ENCODE data around the gene LCLAT1. TPM values are rescaled to one million over a fixed set of nuclear protein-coding genes. Genes with fewer than 3 reads are reported as not detected.

Gene LCLAT1
- total and polyA plus RNA-seq, 2 donors (not counting 1 experiment from before 2014, with no cell fraction given), result 5.1 to 21.9 TPM

DNA sequence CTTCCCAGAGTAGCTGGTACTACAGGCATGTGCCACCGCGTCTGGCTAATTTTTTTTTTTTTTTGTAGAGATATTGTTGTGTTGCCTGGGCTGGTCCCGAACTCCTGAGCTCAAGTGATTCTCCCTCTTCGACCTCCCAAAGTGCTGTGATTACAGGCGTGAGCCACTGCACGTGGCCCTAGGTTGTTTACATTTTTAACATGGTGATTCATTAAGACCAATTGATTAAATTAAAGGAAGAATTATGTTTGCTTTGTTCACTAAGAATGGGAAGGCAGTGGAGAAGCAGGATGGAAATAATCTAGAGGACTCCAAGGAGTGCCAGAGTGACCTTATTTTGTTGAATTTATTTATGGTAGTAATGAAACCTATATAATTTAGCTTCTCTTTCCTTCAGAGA is 7.5 kb downstream of the LCLAT1 start:
- no peak overlapping the region for H3K27ac Mint-ChIP-seq
- peaks cover 38% of the 10 kb centered on the region for H3K4me1 Mint-ChIP-seq
- H3K79me2 ChIP-seq (ENCODE audit: control insufficient read depth, insufficient read depth, low read length), result peaks cover 84% of the 10 kb centered on the region
- no peak overlapping the region for H3K4me3 ChIP-seq (ENCODE audit: control extremely low read depth in 1 of 5, extremely low read depth in 1 of 5, insufficient read depth in 1 of 5, low read depth in 2 of 5, low read length in 4 of 5)
- H3K9me3 Mint-ChIP-seq (ENCODE audit: insufficient read depth), result no peaks in the 10 kb centered on the region
- ATAC-seq (ENCODE audit: low read depth), result no peak
- peaks cover 13 to 17% of the 10 kb centered on the region in 2 donors for H3K4me1 ChIP-seq (ENCODE audit: control insufficient read depth in 2 of 2, insufficient read depth in 2 of 2, low read length in 2 of 2)
- ChIA-PET CTCF (interaction anchor here (0.6 kb wide), 1 partner anchor 211 kb away, joined by 4 read pairs; no protein-coding TSS in a partner anchor), POLR2A (interaction anchor here (1.0 kb wide), 1 partner anchor 223 kb away, joined by 3 read pairs; the partner anchor contains the start of gene LBH)
- TF ChIP-seq, protein P1, sequence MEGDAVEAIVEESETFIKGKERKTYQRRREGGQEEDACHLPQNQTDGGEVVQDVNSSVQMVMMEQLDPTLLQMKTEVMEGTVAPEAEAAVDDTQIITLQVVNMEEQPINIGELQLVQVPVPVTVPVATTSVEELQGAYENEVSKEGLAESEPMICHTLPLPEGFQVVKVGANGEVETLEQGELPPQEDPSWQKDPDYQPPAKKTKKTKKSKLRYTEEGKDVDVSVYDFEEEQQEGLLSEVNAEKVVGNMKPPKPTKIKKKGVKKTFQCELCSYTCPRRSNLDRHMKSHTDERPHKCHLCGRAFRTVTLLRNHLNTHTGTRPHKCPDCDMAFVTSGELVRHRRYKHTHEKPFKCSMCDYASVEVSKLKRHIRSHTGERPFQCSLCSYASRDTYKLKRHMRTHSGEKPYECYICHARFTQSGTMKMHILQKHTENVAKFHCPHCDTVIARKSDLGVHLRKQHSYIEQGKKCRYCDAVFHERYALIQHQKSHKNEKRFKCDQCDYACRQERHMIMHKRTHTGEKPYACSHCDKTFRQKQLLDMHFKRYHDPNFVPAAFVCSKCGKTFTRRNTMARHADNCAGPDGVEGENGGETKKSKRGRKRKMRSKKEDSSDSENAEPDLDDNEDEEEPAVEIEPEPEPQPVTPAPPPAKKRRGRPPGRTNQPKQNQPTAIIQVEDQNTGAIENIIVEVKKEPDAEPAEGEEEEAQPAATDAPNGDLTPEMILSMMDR (IDR thresholded peaks at IDR 0.05), result no peak
- no peak for TF ChIP-seq EZH2 (IDR thresholded peaks at IDR 0.05; ENCODE audit: borderline replicate concordance, insufficient read depth, low read depth, low read length, poor library complexity, severe bottlenecking)
- no peaks in the 10 kb centered on the region for H3K27me3 ChIP-seq (replicated peaks in 1 of 4; ENCODE audit: control extremely low read depth in 1 of 4, control insufficient read depth in 3 of 4, insufficient read depth in 4 of 4, low read length in 3 of 4)
- no peaks in the 10 kb centered on the region for H3K9me3 ChIP-seq (ENCODE audit: control extremely low read depth in 1 of 3, control insufficient read depth in 2 of 3, insufficient read depth in 1 of 3, low read length in 2 of 3)
- WGBS (ENCODE audit: insufficient coverage), result 100% methylated on average over 3 of the region's 6 CpGs
- H3K4me3 Mint-ChIP-seq, result no peak overlapping the region
- DNase-seq, result no peak
- no peak overlapping the region for H3K27ac ChIP-seq (ENCODE audit: low read length in 2 of 2)
- no peak overlapping the region for H3K4me2 ChIP-seq (replicated peaks; ENCODE audit: low read depth, low read length, poor library complexity, severe bottlenecking)
- no peaks in the 10 kb centered on the region for H3K36me3 ChIP-seq (replicated peaks in 1 of 2; ENCODE audit: control extremely low read depth in 1 of 2, control insufficient read depth in 1 of 2, extremely low read depth in 1 of 2, insufficient read depth in 2 of 2, low read length in 1 of 2)
- H3K9ac ChIP-seq (ENCODE audit: low read length), result no peak overlapping the region
- peaks cover 4% of the 10 kb centered on the region for H4K20me1 ChIP-seq (ENCODE audit: control insufficient read depth, insufficient read depth, low read length, poor library complexity, severe bottlenecking)
- no peaks in the 10 kb centered on the region for H3K27me3 Mint-ChIP-seq
- intact Hi-C loops (cut with micrococcal nuclease), result no loop called here
- no peak overlapping the region for H2AFZ ChIP-seq (ENCODE audit: insufficient read depth, low read depth, low read length, poor library complexity, severe bottlenecking)

DNA sequence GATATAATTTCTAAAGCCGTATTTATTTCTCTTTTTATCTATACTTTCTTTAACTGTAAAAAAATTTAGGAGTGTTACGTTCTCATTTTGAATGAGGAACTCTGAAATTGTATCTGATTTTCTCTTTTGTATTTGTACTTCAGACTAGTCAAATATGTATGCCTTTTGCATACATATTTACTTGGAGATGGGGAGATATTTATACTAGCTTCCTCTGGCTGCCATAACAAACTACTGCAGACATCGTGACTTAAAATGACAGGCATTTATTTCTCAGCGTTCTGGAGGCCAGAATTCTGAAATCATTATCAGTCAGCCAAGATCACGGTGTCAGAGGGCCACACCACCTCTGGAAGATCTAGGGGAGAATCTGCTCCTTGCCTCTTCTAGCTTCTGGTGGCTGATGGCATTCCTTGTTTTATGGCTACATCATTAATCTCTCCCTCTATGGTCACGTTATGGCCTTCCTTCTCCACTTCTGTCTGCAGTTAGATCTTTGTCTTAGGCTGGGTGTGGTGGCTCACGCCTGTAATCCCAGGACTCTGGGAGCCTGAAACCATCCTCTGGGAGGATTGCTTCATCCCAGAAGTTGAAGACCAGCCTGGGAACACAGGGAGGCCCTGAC is 8.2 kb downstream of the LCLAT1 start:
- DNase-seq, result no peak
- H3K27me3 Mint-ChIP-seq, result no peaks in the 10 kb centered on the region
- peaks cover 4% of the 10 kb centered on the region for H4K20me1 ChIP-seq (ENCODE audit: control insufficient read depth, insufficient read depth, low read length, poor library complexity, severe bottlenecking)
- no peak for TF ChIP-seq EZH2 (IDR thresholded peaks at IDR 0.05; ENCODE audit: borderline replicate concordance, insufficient read depth, low read depth, low read length, poor library complexity, severe bottlenecking)
- TF ChIP-seq, protein P1 (IDR thresholded peaks at IDR 0.05), result no peak
- H3K27ac ChIP-seq (ENCODE audit: low read length in 2 of 2), result no peak overlapping the region
- no peaks in the 10 kb centered on the region for H3K27me3 ChIP-seq (replicated peaks in 1 of 4; ENCODE audit: control extremely low read depth in 1 of 4, control insufficient read depth in 3 of 4, insufficient read depth in 4 of 4, low read length in 3 of 4)
- ATAC-seq (ENCODE audit: low read depth), result no peak
- H3K9ac ChIP-seq (ENCODE audit: low read length), result no peak overlapping the region
- intact Hi-C loops (cut with micrococcal nuclease), result no loop called here
- no peaks in the 10 kb centered on the region for H3K9me3 ChIP-seq (ENCODE audit: control extremely low read depth in 1 of 3, control insufficient read depth in 2 of 3, insufficient read depth in 1 of 3, low read length in 2 of 3)
- ChIA-PET POLR2A (no interaction called here), CTCF (interaction anchor here (0.6 to 1.8 kb wide), 2 partner anchors 212 to 216 kb away, joined by 3 to 4 read pairs; no protein-coding TSS in a partner anchor)
- no peak overlapping the region for H3K4me3 Mint-ChIP-seq
- H3K9me3 Mint-ChIP-seq (ENCODE audit: insufficient read depth), result no peaks in the 10 kb centered on the region
- H3K4me1 ChIP-seq (ENCODE audit: control insufficient read depth in 2 of 2, insufficient read depth in 2 of 2, low read length in 2 of 2), result peaks cover 13 to 17% of the 10 kb centered on the region in 2 donors
- 100% methylated on average over 4 of the region's 7 CpGs for WGBS (ENCODE audit: insufficient coverage)
- peaks cover 84% of the 10 kb centered on the region for H3K79me2 ChIP-seq (ENCODE audit: control insufficient read depth, insufficient read depth, low read length)
- H3K4me1 Mint-ChIP-seq, result peaks cover 43% of the 10 kb centered on the region
- no peaks in the 10 kb centered on the region for H3K36me3 ChIP-seq (replicated peaks in 1 of 2; ENCODE audit: control extremely low read depth in 1 of 2, control insufficient read depth in 1 of 2, extremely low read depth in 1 of 2, insufficient read depth in 2 of 2, low read length in 1 of 2)
- no peak overlapping the region for H3K27ac Mint-ChIP-seq
- no peak overlapping the region for H3K4me2 ChIP-seq (replicated peaks; ENCODE audit: low read depth, low read length, poor library complexity, severe bottlenecking)
- no peak overlapping the region for H2AFZ ChIP-seq (ENCODE audit: insufficient read depth, low read depth, low read length, poor library complexity, severe bottlenecking)
- H3K4me3 ChIP-seq (ENCODE audit: control extremely low read depth in 1 of 5, extremely low read depth in 1 of 5, insufficient read depth in 1 of 5, low read depth in 2 of 5, low read length in 4 of 5), result no peak overlapping the region

All from B cell (primary cell).